Kidney glomerular epithelial cell (primary cell): ENCODE results near the gene DGKB.
A peak's percentile ranks its signal among the peaks of the same experiment; 100 is the strongest.

Experiments
- DNase-seq: peaks from one replicate; lab custom pipeline; 2025; lab: John Stamatoyannopoulos, UW

The DGKB gene

DNA sequence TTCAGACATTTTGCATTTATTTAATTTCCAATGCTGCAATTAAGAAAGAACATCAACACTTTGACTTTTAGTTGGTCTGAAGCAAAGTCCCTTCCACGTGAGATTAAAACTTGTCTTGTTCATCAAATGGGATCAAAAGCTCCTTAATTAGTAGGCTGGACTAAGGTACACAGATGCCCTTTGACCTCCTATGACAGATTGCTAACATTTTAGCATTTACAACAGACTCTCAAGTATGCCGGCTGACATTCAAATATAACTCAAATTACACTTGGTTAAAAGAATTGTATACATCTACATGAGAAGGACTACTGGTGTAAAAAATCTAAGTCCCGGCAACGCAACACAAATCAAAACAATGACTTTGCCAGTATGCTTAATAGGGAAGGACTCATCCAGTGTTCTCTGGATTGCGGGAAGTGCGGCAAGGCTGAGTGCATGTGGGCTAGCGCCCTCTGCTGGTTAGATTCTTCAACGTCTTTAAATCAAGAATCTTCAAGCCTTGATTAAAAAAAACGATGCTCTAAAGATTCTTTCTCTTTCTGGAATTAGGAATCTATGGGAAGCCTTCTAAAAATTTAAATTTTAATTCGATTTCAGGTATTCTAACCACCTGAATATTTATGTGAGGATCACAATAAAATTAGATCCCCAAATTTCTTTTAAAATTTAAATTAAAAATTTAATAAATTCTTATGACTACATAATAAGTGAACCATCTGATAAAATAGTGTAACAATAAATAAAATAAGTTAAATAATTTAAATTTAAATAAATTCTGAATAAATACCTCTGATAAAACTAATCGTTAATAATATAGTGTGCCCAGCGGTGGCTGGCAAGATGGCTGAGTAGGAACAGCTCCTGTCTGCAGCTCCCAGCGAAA, 444.7 kb downstream of the DGKB start:
- peak; percentile 68 for DNase-seq

DNA sequence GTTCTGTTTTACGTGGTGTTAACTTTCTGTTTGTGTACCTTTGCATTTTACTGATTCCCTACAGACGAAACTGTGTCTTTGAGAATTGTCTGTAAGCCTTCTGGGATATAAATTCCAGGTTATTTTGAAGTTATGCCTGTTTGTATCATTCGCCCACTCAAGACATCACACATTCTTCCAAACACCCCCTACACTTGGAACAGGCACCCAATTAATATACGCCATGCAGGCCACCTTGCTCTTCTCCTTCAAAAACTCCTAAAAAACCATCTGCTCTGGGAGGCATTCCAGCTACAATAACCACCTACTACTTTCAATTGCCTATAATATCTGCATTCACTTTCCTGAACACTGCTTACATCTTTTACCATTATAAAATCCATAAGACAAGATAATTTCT, 453.3 kb downstream of the DGKB start:
- DNase-seq = no peak

- no peak for DNase-seq
Measured at GRCh38 chr7:14446829-14447228, 455.7 kb downstream of the DGKB start.

DNA sequence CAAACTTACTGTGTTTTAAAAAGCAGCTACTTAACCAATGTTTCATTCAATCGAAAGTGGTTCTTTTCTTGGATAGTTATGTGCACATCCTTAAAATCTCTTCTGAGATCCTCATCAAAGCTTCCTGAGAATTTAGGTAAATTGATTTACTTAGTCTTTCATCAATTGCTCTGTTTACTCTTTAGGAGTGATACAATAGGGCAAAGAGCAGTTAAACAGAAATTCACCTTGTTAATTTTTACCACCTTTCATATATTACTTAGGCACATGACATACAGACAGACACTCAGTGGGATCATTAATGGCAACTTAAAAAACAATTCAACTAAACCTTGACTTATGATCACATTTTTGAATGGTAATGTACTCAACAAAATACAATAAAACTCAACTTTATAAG, 456.3 kb downstream of the DGKB start:
- DNase-seq = no peak

DNA sequence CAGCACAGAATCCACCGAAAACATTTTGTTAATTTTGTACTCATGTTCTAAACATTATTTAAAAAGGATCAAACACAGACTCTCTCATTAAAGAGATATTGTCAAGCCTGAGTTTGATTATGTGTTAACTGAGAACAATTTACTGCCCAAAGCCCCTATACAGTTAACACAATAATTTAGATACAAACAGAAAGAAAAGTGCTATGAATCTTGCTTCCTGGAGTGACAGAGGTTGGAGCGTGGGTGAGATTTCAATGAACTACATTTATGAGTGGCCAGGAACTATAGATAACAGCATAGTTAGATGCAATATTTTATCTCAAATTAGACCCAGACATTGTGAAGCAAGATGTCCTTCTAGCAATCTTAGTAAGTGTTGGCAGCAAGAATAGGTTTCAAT, 464.2 kb downstream of the DGKB start:
- no peak for DNase-seq

DNA sequence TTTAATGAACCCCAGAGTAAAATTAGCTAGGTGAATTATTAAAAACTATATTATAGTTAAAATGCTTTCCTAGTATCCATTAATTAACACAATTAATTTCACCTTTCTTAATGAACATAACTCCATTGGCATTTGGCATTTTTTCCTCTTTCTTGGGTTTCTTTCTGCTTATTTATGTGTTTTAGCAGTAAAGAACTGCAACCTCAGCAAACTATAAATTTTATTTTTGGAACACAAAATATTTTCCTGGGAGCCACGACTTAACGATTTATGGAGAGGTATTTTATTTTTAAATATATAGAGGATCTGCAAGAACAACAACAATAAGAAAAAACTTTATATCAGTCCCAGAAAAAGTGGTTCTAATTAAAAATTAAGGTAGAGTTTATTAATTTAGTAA, 465.7 kb downstream of the DGKB start:
- DNase-seq = no peak

- DNase-seq = no peak
Measured at GRCh38 chr7:14432924-14433323, 469.6 kb downstream of the DGKB start.

DNA sequence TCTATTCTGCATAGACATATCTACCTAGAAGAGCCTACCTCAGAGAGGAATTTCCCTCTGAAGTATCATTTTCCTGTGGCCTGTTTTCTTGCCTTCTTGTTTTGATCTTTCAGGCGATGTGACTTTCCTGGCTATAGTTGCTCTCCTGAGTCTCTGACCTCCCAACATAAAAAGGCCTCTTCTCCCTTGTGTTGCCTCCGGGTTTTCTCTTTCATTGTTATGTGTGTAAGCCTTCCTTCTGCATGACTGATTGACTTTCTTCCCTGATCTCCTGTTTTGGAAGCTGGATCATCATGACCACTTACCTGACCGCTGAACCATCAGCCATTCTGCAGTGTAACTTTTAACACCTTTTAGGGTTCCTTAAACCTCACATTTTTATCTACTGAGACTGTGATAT, 471.6 kb downstream of the DGKB start:
- DNase-seq = no peak

DNA sequence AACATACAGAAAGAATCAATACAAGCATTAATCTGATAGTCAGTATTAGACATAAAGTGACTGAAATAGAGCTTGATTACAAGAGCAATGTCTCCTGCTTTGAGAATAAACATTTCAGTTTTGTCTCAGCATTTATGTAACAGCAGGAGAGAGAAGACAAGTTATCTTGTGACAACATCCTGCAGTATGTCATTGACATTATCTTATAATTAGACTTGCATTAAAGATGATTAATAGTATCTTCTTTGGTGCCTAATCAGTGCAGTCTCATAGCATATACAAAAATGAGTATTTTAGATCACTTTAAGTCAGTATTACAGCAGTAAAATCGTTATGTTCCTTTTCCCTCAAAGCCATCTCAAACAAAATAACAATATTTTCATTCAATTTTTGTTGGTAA, 477.0 kb downstream of the DGKB start:
- DNase-seq = no peak

GRCh38 chr7:14424675-14425074, 477.9 kb downstream of the DGKB start:
- DNase-seq = no peak

- no peak for DNase-seq
Measured at GRCh38 chr7:14420768-14421167, 481.8 kb downstream of the DGKB start.

DNA sequence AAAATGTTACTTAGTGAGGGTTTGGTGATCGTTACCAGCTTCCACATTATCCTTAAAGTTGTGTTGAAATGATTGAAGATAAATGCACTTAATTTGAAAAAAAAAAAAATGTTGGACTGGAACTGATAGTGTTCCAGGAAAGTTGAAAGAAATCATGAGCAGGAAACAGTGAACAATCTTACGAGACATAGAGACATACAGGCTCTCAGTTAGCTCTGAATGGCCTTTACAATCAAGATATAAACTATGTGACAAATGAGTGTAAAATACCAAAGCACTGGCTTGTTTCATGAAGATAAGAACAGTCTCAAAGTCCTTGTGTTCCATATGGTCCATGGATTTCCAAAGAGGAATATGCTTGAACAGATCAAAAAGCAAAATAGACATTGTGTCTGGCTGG, 483.0 kb downstream of the DGKB start:
- no peak for DNase-seq

- DNase-seq = no peak
Measured at GRCh38 chr7:14418633-14419032, 483.9 kb downstream of the DGKB start.

GRCh38 chr7:14414274-14414986, 488.1 kb downstream of the DGKB start:
- no peak for DNase-seq

DNA sequence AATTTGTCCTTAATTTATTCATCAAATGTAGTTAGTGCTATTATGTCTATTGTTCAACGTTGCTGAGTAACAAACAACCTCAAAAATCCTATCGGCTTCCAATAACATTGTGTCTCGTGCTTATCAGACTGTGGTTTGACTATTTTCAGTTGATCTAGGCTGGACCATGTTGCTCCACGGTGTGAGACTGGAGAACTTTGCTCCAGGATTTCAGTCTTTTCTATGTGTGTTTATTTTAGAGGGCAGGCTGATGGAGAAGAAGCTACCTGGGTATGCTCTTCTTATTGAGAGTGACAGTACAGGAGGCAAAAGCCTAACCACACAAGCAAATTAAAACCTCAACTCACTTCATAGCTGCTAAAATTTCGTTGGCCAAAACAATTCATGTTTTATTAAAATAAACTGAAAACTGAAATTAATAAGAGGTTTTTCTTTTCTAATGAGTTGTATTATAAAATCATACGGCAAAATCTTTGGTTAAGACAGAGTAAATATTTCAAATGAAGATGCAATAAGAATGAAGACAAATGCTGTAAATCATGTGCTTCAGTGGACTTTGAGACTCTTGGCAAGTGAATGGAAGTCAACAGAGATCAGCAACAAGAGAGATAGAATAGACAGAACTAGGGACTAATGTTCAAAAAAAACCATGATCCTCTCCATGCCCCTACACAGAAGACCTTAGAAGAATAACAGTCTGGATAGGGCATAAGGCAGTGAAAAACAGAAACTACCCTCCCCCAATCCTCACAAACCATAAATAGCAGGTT, 495.1 kb downstream of the DGKB start:
- no peak for DNase-seq

- DNase-seq = no peak
Measured at GRCh38 chr7:14403587-14403986, 499.0 kb downstream of the DGKB start.

DNA sequence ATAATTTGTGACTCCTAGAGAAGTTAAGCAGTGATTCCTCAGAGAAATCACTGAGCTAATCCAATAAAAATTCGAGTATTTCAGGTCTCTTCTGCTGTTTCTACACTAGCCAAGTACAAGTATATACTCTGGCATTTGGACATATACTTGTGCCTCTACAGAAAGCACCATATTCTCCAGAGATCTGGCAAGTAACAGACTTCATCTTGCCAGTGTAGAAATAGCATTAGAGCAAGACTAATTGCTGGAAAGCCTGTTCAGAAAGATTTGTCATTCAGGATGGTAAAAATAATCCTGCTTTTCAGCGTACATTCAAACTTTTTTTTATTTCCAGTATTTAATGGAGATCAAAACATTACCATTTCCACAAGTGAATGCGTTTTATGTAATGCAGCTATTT, 502.3 kb downstream of the DGKB start:
- DNase-seq = no peak

DNA sequence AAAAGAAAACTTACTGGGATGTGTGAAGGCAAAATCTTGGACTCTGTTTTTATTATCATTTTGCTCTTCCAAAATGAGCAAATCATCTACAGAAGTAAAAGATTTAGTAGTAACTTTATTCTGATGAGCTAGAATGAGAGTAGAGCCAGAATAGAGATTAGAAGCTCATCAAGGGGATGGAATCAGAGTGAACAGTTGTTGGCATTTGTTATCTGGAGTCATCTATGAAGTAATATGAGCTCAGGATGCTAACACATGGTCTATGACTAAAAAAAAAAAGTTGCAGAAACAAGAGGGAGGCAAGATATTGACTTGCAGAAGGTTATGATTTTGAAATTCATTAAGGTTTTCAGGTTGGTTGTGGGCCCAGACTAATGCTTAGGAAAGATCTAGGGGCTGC, 504.0 kb downstream of the DGKB start:
- DNase-seq = no peak

GRCh38 chr7:14395860-14396259, 506.7 kb downstream of the DGKB start:
- no peak for DNase-seq

- DNase-seq = no peak
Measured at GRCh38 chr7:14394786-14395185, 507.8 kb downstream of the DGKB start.

GRCh38 chr7:14389595-14389994, 513.0 kb downstream of the DGKB start:
- no peak for DNase-seq

DNA sequence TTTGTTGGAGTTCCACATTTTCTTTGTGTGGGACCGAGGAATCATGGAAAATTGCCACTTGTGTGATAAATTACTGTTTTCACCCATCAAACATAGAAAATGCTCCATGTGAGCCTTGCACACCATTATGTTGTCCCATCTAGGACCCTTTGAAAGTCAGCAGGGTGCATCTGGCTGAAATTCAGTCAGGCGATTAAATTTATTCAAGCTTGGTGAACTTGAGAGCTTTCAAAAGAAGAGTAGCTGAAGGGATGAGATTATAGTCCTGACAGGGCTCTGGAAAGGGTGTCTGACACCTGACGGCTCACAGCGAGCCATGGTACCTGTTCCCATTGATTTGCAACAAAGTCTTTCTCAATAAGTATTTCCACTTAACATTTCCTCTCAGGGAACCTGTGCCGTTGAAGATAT, 513.4 kb downstream of the DGKB start:
- no peak for DNase-seq

DNA sequence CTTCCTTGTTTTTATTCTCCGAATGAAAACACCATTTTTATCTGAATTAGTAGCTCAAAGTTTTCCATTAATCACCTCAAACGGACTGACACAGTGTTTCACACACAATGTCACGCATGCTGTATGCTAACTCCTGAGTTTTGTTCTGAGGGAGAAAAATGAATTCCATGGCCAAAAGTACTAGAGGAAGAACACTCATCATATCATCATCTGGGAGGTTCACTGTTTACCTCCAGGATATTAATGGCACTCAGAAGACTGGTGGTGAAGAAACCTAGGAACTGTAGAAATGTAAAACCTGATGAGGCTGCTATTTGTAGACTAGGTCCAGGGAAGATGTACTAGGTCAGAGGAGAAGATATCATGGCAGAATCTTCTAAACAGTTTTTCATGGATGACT, 517.5 kb downstream of the DGKB start:
- DNase-seq = no peak
